HG03439 (cell line): ENCODE data around the gene ANKRD6.

Experiments
- ATAC-seq: cut with Tn5 transposase; IDR thresholded peaks from one replicate; pipeline ENCODE4 v1.9.1; 2021; ENCODE audit warnings: mild to moderate bottlenecking, moderate library complexity; ENCODE audit not compliant: unreplicated experiment

ANKRD6 gene

DNA sequence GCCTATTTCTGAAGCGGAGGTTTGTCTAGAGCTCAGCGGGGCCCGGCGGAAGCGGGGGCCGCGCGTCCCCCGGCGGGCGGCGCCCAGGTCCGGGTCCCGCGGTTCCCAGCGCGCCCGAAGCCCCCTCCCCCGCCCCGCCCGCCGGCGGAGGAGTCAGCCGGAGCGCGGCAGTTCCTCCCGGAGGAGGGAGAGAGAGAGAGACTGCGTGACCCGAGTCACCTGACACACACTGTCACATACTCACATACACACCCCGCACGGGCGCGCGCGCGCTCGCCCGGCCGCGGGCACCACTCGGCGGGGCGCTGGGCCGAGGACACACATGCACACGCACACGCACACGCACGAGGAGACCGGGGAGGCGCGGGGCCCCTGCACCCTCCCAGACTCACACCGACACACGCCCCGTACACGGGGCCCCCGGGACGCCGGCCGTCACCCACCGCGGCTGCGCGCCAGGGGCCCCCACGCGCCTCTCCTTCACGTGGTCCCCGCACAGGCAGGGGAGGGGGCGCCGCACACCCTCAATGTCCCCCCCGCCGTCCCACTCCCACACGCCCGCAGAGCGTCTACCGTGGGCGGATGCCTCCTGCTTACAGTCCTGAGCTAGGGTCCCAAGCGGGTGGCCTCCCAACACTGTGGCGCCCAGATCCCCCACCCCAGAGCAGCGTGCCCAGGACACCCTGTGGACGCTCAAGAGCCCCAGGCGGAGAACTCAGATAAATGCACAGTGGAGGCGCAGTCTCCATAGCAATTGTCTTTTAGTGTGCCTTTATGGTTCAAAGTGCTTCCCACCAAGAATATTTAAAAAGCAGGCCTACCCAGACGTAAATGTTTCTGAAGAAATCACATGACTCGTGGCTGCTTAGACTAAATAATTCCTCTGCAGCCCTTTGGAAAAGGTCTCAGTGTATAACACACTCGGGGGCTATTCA is 20.6 kb upstream of the ANKRD6 start, which contains the start of gene RRAGD:
RRAGD (minus strand) TSS at position 203 of the 935 bp plus-strand sequence. CDS start 280 bp downstream, outside the sequence.
- peak; percentile 82 for ATAC-seq

DNA sequence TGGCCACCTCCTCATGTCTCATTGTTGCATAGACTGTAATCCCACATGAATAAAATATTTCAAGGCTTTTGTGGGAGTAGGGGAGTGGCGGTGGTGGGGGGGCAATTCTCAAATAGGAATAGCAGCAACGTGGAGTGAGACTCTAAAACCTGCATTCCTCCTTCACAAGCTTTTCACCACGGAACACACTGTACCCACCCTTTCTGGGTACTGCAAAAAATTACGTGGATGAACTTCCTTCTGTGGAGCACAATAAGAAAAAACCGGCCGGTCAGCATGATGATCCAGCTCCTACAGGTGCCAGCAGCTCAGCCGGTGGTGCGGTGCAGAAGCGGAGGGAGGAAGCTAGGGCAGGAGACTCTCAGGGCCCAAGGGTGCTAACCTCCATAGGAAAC is 19.9 kb upstream of the ANKRD6 start:
- no peak for ATAC-seq

DNA sequence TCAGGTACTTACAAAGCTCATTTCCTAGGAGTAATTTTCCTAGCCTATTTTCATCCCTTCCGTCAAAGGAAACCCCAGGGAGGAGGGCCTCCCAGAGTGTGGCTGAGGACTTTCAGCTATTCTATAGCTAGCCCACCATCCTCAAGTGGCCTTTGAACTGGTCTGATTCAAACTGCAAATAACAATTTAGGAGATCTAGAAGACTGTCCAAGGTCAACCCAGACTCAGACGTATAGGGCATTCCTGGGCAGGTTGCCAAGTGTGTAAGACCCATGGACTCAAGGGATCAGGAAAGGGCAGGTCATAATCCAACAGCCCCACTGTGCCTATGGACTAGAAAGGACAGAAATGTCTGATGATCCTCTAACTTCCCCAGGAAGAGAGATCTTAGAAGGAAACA is 18.7 kb upstream of the ANKRD6 start:
- no peak for ATAC-seq

DNA sequence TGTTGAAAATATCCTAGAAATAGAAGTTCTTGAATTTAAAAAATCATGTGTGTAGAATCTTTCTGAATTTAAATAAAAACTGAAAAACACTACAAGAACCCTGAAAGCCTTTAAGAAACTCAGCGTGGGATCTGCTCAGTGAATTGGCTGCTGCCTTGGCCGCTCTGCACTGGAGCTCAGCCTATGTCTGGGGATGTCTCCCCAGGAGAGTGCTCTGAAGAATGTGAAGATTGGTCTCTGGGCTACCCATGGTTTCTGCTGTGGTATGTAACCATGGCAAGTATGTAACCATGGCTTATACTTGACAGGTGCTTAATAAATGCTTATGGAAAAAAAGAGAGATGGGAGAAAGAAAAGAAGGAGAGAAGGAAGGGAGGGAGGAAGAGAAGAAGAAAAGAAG is 17.8 kb upstream of the ANKRD6 start:
- ATAC-seq, result no peak

DNA sequence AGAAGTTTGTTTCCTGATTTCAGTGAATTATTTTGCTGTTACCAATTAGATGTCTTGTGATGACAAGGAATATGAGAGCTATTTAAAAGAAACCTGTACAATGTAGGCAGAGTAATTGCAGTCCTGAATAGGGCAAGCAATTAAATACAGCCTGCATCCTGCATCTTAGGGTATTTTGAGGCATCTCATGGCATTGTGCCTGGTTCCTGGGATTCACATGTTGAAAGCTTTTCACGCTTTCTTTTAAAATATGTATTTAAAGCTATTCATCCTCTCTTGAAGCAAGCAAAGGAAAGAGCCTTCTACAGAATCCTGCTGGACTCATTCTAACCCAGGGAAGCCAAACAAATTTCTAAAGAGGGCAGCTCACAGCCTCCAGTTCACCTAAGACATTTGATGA is 16.2 kb upstream of the ANKRD6 start:
- no peak for ATAC-seq

DNA sequence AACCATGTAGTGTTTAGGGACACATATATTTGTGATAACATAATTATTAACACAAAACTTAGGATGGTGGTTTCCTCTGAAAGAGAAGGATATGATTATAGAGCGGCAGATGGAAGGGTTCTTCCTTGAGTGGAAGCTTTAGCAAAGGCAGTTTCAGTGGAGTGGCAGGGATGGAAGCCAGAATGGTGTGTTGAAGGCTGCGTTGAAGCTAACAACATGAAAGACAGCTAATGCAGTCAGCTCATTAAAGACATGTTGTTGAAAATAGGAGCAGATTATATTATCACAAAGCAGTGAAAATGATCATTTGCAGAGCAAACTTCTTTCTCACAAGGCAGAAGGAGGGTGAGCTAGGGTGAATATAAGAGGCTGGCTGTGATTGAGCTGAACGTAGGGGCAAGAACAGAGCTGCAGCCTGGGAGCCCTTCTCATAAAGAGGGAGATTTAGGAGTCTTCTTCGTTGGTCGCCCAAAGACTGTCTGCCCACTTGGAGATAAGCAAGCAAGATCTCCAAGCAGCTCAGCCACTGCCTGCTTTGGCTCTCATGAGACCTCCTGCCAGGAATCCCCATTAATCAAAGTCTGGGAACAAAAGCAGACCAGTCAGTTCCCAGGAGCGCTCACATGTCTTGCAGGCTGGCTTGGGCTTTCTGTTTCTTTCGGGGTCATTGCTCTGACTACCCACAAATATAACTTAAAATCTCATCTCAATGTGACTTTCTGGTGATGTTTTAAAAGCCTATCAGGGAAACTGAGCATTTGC is 2.6 kb upstream of the ANKRD6 start:
- ATAC-seq, result no peak

DNA sequence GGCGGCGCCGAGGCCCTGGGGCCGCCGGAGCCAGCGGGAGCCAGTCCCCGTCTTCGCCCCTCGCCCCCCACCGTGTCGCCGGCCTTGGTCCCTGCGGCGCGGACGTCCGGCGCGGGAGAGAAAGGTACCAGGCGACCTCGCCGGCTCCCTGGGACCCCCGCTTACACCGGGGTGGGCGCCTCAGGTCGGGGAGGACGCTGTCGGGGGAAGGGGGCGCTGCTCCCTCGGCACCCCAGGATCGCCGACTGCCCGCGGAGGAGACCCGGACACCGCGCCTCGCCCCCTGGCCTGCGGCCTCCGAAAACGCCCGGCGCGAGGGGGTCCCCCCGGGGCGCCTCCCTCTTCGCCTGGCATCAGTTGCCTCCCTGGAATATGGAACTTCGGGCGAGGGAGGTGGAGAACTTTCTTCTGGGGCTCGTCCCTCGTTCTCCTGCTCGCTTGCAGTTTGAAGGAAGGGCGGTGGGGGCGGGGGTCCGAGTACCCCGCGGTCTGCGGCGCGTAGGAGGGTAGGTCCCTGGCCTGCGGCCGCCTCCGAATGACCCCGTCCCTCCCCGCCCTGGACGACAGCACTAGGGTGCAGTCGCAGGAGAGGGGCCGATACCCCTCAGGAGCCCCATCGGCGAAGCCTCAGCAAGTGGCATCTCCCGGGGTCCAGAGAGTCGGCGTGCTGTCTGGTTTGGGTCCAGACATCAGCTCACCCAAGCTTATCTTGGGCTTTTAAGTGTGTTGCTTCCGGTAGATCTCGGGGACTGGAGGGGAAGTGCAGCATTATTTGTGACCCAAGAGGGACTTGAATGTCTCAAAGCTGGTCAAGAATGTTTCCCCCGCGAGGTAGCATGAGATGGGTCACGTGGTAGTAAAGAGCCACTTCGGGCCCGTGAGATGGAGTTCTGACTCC is 549 bp downstream of the ANKRD6 start:
- ATAC-seq, result peak; percentile 52

DNA sequence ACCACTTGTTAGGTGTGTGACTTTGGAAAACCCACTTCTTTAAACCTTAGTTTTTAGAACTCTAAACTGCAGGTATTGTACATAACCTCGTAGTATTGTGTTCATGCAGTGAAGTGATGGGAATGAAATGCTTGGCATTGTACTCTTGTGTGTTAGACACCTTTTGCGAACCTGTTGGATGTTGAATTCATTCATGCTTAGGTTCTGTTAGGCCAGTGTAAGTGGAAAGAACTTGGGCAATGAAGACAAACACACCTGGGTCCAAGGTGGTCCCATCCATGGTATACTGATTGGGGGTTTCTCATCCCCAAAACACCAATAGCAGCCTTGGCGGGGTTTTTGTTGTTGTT is 1.2 kb downstream of the ANKRD6 start:
- ATAC-seq, result no peak

DNA sequence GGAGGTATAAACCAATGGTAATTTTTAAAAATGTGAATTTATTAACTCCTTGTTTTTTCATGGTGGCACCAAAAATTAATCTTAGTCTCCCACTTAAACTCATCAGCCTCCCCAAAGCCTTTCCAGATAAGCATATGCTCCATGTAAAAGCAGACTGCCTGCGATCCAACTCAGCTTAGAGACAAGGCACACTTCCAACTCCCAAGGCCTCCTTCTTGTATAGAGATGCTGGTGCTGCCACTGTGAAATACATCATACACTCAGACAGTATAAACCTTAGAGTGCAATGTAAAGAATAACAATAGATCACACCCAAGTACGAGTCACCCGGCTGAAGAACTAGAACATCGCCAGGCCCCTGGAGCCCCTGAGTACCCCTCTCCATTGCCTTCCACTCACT is 2.0 kb downstream of the ANKRD6 start:
- no peak for ATAC-seq

DNA sequence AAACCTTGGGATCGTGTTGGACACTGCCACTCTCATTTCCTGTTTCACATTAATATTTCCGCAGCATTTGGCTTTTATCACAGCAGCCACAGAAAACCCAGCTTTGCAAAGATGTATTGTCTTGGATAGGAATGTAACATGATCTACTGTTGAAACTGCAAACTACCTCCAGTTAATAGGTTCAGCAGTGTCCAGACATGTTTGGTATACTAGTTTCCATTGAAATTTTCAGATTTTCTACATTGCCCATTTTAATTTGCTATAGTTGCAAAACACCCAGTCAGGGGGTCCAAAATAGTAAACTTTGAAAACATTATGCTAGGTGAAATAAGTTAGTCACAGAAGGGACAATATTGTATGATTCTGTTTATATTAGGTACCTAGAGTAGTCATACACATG is 3.3 kb downstream of the ANKRD6 start:
- no peak for ATAC-seq

DNA sequence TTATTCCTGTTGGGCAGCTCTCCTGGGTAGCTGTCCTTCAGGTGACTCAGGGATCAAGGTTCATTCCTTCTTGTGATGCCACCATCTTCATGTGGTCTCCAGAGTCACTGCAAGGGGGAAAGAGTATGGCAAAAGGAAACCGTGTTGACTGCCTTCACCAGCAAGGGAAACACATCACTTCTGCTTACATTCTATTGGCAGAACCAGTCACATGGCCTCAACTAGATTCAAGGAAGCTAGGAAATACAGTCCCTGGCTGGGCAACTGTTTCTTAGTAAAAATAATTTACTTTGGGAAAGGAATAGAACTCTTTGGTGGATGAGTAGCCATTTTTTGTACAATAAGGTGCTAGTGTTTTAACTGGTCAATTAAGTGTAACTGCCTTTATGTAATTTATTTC is 5.3 kb downstream of the ANKRD6 start:
- ATAC-seq, result no peak

DNA sequence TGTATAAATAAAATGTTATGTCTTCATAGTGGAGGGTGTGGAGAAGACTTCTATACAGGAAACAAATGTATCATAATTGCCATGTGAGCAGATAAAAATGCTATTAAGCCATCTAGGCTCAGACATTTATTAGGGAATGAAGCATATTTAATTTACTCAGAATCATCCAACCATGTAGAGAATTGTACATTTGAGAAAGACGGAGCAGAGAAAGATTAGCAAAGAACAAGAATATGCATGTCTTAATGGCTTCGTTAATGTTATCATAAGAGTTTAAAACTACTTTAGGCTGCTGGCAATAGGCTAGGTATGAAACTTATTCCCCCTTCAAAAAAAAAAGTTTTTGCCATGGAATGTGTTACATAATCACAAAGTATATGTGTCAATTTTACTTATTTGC is 6.1 kb downstream of the ANKRD6 start:
- no peak for ATAC-seq

DNA sequence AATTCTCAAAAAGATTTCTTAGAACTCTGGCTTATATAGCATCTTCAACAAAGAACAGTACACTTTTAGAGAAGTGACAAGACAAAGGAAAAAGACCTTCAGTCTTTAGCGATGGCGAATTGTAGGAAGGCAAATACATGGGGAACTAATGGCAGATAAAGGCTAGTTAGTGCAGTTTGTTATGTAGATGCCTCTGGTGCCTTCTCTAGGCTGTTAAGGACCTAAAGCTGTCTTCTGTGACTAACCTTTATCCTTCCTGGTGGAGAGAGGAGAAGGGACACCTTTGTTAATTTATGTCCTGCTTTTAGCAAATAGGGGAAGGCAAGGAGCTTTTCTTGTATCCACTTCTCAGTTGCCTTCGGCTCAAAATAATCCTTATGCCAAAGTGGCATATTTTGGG is 7.2 kb downstream of the ANKRD6 start:
- ATAC-seq, result no peak

DNA sequence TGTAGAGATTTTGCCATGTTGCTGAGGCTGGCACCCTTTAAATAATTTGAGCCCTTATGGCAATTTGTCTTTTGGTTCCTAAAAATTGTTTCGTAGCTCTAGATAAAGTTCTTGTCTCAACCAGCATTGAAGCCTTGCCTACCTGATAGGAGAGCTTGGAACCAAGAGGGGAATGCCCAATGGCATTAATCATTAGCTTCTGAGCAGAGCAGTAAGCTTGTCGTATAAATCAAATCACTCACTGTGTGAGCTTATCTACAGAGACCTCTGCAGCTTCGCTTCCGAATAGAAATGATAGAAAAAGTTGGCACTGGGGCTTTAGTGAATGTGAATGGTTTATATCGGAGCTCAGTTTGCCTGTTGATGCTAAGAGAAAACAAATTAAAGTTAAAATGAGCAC is 10.7 kb downstream of the ANKRD6 start:
- no peak for ATAC-seq

DNA sequence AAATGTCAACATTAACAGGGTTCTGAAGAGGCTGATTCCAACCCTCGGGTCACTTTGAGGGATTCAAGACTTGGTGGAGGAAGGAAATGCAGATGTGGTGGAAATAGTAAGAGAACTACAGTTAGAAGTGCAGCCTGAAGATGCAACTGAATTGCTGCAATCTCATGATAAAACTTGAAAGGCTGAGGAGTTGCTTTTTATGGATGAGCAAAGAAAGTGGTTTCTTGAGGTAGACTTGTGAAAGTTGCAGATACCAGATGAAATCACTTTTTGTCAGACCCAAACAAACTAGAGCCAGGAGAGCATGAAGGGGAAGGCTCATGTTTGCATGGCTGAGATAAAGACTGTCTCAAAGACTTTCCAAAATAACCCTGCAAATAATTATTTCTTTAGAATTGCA is 16.2 kb downstream of the ANKRD6 start:
- no peak for ATAC-seq

DNA sequence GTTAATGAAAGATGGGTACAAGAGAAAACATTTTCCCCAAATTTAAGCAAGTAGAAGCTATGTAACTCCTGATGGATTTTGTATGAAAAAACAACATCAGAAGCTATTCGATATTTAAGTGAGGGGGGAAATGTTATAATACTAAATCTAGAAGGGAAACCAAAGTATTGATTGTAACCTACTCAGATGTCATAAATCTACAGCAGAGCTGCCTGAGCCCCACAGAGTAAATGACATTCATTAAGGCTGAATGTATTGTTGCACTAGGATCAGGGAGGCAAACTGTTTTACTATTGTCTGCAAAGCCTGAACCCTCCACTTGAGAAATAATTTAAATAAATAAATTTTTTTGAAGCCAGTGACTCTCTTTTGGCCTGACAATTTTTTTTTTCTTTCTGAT is 19.3 kb downstream of the ANKRD6 start:
- no peak for ATAC-seq

DNA sequence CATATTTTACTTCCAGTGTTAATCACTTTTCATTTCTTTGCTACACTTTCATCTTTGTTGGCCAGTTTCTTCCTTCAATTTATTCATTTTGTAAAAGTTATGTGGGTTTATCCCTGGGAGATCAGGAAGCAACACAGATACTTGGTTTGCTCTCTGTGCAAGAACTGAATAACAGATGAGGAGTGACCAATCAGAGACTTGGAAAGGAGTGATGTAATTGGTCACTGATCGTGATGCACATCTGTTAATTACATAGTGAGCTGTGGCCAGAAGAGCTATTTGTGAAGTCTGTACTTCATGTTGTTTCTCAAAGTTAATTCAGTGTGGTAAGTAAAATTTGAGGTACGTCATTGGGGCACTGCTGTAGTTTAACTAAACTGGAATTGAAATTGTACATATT is 21.3 kb downstream of the ANKRD6 start:
- no peak for ATAC-seq

DNA sequence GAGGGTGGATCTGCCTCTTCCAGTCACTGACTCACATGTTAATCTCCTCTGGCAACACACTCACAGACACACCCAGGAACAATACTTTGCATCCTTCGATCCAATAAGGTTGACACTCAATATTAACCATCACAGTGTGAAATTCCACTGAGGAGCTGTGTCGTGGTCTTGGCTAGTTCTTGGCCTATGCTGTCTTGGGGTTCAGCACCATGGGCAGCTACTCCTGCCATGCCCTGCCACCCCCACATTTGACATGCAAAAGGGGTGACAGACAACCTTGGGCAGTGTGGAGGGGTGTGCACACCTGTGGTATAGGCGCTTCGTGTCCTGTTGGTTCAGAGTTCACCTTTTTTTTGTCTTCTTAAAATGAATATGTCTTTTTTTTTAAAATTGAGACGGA is 25.8 kb downstream of the ANKRD6 start:
- no peak for ATAC-seq

DNA sequence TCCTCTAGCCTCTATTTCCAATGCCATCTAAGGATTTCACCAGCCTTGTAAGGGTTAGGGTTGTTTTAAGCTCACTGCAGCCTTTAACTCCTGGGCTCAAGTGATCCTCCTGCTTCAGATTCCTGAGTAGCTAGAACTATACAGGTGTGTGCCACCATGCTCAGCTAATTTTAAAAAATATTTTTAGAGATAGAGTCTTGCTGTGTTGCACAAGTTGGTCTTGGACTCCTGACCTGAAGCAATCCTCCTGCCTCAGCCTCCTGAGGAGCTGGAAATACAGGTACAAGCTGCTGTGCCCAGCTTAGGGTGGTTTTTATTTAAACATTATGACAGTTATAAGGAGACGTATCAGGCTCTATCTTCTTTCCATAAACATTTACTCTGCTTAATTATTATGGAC is 26.5 kb downstream of the ANKRD6 start:
- no peak for ATAC-seq

DNA sequence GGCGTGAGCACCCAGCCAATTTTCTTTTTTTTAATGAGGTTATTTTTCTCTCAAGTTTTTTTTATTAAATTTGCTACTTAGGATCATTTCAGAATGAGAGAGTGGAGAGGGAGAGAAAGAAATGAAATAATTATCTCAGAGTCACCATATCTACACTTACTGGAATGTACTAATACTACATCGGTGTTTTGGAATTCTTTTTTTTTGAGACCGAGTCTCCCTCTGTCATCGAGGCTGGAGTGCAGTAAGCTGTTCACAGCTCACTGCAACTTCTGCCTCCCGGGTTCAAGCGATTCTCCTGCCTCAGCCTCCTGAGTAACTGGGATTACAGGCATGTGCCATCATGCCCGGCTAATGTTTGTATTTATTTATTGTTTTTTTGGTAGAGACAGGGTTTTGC is 27.8 kb downstream of the ANKRD6 start:
- ATAC-seq, result no peak

DNA sequence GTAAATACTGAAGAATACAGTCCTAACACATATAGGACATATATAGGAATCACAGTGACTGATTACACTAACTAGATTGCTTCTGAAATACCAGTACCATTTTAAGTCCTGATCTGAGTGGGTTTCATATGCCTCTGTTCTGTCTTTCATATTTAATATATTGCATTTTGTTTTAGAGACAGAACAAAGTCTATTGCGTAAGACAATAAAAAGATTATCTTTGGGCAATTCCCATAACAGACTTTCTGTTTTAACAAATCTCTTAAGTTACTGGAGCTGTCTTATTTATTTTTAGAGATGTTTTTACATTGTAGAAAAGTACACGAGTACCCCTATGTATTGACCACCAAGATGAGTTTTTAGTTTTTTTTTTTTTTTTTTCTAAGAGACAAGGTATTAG is 29.6 kb downstream of the ANKRD6 start:
- no peak for ATAC-seq
